PC-3 (cell line): ENCODE results near the gene CATSPERE.

Source experiments
- EZH2 ChIP-seq: fragments of 300-600 bp; sonication (generic); IDR thresholded peaks from one replicate; pipeline ENCODE4 v1.6.1; 2017; ENCODE audit warnings: antibody characterized with exemption, mild to moderate bottlenecking, low read length; ENCODE audit not compliant: unreplicated experiment
- EZH2phosphoT487 ChIP-seq: fragments of 300-600 bp; sonication (generic); IDR thresholded peaks from 2 replicates; pipeline ENCODE4 v1.6.1; 2018; ENCODE audit warnings: mild to moderate bottlenecking, antibody characterized with exemption, low read length, borderline replicate concordance
- TF ChIP-seq, protein P1 (sequence below): fragments of 300-600 bp; sonication (generic); conservative IDR thresholded peaks from 2 replicates; pipeline ENCODE4 v1.5.1; 2017; ENCODE audit warnings: antibody characterized with exemption, low read depth, mild to moderate bottlenecking, low read length

DNA sequence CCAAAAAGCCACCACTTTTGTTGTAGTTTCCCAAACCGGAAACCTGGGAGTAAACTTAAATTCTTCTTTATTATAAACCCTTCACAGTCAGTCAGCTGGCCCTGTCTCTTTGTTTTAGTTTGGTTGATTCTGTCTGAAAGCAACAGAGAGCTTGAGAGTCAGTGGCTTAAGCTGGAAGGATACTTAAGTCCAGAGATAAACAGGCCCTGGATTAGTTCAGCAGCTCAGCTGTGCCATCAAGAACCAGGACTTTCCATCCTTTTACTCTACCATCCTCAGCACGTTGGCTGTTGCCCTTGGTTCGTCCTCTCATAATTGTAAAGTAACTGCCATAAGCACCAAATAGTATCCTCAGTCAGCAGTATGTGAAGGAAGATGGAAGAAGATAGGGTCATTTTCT is 196.3 kb downstream of the CATSPERE start:
- TF ChIP-seq, protein P1, sequence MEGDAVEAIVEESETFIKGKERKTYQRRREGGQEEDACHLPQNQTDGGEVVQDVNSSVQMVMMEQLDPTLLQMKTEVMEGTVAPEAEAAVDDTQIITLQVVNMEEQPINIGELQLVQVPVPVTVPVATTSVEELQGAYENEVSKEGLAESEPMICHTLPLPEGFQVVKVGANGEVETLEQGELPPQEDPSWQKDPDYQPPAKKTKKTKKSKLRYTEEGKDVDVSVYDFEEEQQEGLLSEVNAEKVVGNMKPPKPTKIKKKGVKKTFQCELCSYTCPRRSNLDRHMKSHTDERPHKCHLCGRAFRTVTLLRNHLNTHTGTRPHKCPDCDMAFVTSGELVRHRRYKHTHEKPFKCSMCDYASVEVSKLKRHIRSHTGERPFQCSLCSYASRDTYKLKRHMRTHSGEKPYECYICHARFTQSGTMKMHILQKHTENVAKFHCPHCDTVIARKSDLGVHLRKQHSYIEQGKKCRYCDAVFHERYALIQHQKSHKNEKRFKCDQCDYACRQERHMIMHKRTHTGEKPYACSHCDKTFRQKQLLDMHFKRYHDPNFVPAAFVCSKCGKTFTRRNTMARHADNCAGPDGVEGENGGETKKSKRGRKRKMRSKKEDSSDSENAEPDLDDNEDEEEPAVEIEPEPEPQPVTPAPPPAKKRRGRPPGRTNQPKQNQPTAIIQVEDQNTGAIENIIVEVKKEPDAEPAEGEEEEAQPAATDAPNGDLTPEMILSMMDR: no peak
- TF ChIP-seq EZH2 (no peak), EZH2phosphoT487 (no peak)
